22Rv1 (cell line): ENCODE data around the gene DCUN1D1.

Experiments used
- ZFX ChIP-seq: fragments of 450-650 bp; IDR thresholded peaks from 2 replicates; pipeline ENCODE4 v1.6.1; 2017; ENCODE audit warnings: antibody characterized with exemption, borderline replicate concordance
- TF ChIP-seq, protein P1 (sequence below): fragments of 450-650 bp; IDR thresholded peaks from 2 replicates; pipeline ENCODE4 v1.5.1; 2017; ENCODE audit warnings: mild to moderate bottlenecking

- TF ChIP-seq, protein P1, sequence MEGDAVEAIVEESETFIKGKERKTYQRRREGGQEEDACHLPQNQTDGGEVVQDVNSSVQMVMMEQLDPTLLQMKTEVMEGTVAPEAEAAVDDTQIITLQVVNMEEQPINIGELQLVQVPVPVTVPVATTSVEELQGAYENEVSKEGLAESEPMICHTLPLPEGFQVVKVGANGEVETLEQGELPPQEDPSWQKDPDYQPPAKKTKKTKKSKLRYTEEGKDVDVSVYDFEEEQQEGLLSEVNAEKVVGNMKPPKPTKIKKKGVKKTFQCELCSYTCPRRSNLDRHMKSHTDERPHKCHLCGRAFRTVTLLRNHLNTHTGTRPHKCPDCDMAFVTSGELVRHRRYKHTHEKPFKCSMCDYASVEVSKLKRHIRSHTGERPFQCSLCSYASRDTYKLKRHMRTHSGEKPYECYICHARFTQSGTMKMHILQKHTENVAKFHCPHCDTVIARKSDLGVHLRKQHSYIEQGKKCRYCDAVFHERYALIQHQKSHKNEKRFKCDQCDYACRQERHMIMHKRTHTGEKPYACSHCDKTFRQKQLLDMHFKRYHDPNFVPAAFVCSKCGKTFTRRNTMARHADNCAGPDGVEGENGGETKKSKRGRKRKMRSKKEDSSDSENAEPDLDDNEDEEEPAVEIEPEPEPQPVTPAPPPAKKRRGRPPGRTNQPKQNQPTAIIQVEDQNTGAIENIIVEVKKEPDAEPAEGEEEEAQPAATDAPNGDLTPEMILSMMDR, result no peak
- TF ChIP-seq ZFX, result no peak
Measured at GRCh38 chr3:183006396-183007002, 26.2 kb upstream of the DCUN1D1 start.
